NCI-H2107 treated with DMSO at 0.1 percent for 48 hours (cell line): ENCODE measurements around the gene CFAP97D1.

Experiments used
- DNase-seq: peaks from one replicate; lab custom pipeline; 2025; ENCODE audit not compliant: unreplicated experiment; lab: John Stamatoyannopoulos, UW

The CFAP97D1 gene

DNA sequence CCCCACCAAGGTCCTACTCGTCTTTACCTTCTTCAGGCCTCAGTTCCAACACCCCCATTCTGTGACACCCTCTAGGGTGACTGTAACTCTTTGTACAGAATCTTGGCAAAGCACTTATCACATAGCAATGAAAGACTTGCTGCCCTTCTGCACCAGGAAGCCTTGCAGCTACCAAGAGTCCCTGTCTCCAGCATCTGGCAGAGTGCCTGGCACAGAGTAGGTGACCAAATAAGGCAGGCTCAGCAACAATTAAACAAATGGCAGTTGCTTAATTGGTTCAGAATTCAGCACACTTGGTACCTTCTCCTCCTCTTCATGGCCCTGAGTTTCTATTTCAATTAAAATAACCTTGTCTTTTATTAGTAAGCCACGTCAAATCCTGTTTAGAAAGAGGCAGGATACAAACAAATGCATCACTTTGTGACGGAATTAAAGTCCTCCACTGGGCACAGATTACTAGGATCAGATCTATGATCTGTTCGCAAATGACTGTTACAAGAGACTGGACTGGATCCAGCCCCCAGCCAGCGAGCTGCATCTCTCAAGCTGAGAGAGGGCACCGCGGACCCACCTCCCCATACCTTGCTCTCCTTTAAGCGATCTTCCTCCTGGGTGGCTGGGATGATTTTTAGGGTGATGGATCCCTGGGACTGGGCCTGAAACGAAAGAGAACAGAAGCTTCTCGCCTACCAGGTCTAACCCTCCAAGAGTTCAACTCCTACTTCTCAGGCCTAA is 43.3 kb downstream of the CFAP97D1 start:
- no peak for DNase-seq

DNA sequence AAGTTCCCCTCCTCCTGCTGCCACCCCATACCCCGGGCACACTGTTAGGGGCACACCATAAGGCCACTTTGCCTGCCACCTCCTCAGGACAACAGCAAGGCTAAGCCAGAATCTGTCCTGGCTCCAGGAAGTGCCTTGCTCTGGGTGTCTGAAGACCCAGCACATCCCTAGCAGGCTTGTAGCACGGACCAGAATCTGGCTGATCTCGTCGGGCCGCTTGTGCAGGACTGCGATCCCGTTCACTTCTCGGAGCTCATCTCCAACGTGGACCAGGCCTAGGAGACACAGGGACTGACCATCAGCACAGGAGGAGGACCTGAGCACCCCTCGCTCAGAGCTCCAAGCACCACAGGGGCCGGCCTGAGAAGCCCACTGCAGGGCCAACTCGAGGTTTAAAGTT is 45.3 kb downstream of the CFAP97D1 start:
- no peak for DNase-seq

DNA sequence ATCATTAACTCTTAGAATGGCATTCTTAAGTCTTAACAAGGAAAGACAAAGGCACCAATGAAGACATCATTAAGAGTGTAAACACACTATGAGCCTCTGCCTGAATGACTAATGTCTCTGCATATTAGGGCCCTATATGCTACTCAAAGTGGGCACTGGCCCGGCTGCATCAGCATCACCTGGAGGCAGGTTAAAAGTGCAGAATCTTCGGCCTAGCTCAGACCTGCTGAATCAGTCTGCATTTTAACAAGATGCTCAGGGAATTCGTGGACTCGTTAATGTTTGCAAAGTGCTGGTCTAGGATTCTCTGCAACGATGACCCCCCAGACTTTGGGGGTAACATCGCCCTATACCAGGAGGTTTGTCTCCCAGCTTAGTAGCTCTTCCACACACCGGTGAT is 46.0 kb downstream of the CFAP97D1 start:
- no peak for DNase-seq

DNA sequence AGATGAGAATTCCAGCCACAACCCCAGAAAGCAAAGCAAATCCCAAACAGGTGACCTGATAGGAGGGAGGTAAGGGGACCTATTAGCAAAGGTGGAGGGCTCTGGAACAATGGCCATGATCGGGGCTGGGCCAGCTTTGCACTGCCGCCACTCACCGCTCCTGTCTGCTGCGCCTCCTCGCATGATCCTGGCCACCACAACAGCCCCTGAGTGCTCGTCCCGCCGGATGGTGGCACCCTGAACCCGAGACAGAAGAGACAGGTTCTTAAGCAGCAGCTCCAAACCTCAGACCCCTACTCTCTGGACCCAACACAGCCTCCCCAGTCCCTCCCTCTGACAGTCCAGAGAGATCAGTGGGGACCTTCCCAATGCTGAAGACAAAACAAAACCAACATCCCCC is 47.4 kb downstream of the CFAP97D1 start:
- DNase-seq: no peak

DNA sequence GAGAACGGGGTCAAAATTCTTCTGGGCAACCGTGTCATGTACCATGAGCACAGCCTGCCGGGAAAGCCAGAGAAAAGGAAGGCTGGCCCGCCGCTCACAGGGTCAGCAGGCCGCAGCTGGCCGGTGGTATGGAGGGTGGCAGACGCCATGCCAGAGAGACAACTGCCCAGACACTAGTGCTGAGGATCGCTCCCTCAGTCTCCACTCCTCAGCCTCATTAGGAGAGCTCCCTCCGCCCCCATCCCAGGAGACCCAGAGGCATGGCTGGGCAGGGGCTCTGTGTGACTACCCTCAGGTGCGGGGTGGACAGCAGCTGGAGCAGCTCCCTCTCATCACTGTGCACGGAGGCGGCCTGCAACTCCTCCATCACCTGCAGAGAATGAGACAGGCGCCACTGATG is 49.5 kb downstream of the CFAP97D1 start:
- DNase-seq: no peak

DNA sequence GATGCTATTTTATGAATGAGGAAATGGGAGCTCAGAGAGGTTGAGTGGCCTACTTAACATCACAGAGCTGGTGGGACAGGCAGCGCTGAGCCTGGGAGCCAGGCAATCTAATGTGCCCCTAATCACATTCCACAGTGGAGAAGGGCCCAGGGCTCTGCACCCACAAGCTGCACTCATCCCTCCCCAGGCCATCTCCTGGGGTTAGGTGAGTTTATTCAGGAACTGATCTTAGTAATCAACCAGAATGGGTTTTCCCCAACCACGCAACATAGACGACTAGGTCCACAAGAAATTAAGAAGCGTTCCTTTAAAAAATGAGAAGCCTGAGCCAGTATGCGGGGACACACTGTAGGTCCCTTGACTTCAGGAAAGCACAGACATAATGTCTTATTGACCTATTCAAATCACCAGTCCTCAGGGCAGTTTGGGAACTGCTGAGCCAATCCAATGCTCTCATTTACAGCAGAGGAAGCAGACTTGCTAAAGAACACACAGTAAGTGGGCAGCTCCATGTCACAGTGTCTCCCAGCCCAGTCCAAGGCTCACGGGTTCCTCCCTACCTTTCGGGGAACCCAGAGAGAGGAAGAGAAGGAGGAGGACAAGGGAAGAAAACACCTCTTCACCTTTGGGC is 50.4 kb downstream of the CFAP97D1 start:
- no peak for DNase-seq

DNA sequence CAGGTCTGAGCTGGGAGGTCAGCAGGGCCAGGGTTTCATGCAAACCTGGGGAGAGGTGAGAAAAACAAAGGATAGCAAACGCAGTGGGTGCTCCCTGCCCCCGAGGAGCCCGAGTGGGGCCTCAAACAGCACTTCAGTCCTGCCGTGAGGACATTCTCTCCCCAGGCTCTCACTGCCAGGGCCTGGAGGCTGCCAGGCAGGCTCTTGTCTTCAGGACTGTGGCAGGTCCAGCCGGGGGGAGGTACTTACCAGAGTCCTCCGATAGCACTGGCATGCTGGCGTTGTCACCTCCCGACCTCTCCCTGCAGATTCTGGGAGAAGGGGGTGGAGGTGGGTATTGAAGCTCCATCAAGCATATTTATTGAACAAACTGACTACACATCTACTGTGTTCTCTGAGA is 51.4 kb downstream of the CFAP97D1 start:
- DNase-seq: no peak

DNA sequence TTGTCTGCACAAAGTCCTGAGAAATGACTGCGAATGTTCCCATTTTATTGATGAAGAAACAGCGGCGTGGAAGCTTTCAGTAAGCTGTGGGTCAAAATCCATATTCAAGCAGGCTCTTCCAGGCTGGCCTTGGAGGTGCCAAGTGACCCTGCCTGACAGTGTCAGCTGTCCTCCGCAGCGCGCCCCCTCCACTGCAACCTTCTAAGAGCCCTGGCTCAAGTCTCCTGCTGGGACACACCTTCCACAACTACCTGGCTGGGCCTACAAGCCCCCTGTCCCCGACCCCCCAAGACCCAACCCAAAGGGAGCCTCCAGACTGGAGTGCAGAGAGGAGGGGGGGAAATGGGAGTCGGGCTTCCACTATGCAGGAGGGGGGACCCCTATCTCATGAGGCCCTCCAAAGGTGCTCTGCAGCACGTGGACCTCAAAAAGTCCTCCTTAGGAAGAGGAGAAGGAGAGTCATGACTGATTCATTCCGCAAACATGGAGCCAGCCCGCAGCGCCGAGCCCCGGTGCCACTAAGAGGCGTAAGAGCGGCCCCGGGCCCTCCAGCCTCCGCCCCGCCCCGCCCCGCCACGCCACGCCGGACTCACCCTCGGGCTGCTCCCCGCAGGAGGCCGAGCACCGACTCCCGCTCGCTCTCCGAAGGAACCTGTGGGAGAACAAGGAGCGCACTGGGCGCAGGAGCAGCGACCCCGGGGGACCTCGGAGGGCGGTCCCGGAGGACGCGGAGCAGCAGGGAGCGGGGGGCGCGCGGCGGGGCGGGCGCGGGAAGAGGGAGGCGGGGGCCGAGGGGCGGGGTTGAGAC is 52.1 kb downstream of the CFAP97D1 start:
- no peak for DNase-seq

DNA sequence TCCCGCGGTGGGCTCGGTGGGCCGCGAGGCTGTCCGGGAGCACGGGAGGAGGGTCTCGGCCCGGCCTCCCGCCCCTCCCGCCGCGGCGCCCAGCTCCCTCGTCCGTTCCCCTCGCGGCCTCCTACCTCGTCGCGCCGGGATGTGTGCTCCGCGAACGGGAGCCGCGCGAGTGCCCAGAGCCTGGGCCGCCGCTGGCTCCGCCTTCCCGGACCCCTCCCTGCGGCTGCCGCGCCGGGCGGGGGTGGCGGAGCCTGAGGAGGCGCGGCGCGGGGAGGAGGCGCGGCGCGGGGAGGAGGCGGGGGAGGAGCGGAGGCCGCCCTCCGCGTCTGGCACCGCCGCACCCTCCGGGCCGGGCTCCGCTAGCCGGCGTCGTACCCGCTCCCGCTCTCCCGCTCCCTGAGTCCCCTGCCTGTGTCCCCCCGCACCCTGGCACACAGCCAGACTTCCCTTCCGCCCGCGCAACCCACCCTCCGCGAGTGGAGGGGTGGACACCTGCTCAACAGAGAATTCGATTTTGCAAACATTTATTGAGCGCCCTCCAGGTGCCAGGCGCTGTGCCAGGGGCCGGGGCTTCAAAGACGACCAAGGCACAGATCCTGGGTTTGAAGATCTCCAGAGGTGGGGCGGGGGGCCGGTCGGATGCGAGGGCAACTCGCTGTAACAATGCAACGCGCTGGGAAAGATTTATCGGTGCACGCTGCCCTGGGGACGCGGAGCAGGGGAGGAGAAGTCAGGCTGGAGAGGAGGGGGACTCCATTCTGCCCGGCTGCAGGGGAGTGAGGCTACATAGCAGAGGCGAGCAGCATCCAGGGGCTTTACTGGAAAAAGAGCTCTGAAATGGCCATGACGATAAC is 53.0 kb downstream of the CFAP97D1 start, which contains the start of gene MPP3:
Gene MPP3 (minus strand): TSS at position 171 of the 854 bp plus-strand sequence. CDS start 1,240 bp downstream, outside the sequence.
- DNase-seq: no peak

DNA sequence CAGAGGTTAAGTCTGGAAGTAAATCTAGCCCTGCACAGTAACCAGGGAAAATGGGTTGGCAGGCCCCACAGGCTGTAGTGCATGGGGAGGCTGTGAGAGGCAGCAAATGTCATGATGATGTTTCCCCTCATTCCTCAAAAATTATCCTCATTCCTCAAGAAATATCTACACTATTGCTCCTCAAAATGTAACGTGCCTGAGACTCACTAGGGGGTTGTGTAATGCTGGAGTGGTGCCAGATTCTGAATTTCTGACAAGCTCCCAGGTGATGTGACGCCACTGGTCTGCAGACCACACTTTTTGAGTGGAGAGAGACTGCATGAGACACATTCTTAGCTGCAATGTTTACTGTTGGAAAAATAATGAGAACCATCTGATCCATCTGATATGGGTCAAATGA is 53.9 kb downstream of the CFAP97D1 start:
- no peak for DNase-seq
